HG03103 (cell line): ENCODE results near the gene NTRK3.

Experiments used
- ATAC-seq: cut with Tn5 transposase; IDR thresholded peaks from one replicate; pipeline ENCODE4 v1.9.1; 2021; ENCODE audit warnings: low read depth; ENCODE audit not compliant: unreplicated experiment

Gene NTRK3

GRCh38 chr15:88258093-88258641 lies 1.6 kb upstream of the NTRK3 start:
- ATAC-seq = no peak

GRCh38 chr15:88257311-88258092 lies 963 bp upstream of the NTRK3 start:
- no peak for ATAC-seq

- no peak for ATAC-seq
These were observed 858 bp downstream of the NTRK3 start for GRCh38 chr15:88255484-88256278.

- no peak for ATAC-seq
These were observed 1.5 kb downstream of the NTRK3 start for GRCh38 chr15:88255087-88255483.

GRCh38 chr15:88252441-88252840 lies 4.1 kb downstream of the NTRK3 start:
- ATAC-seq = no peak

- no peak for ATAC-seq
These were observed 5.7 kb downstream of the NTRK3 start for GRCh38 chr15:88250826-88251225.

GRCh38 chr15:88249220-88249619 lies 7.3 kb downstream of the NTRK3 start:
- ATAC-seq = no peak

- ATAC-seq = no peak
These were observed 8.6 kb downstream of the NTRK3 start for GRCh38 chr15:88247914-88248313.

GRCh38 chr15:88246666-88247446 lies 9.7 kb downstream of the NTRK3 start:
- ATAC-seq = peak; percentile 65

GRCh38 chr15:88246081-88246480 lies 10.5 kb downstream of the NTRK3 start:
- no peak for ATAC-seq

GRCh38 chr15:88243895-88244787 lies 12.4 kb downstream of the NTRK3 start:
- ATAC-seq = peak; percentile 45

- ATAC-seq = no peak
These were observed 13.7 kb downstream of the NTRK3 start for GRCh38 chr15:88242586-88243555.

GRCh38 chr15:88241461-88241860 lies 15.1 kb downstream of the NTRK3 start:
- ATAC-seq = no peak

GRCh38 chr15:88241060-88241459 lies 15.5 kb downstream of the NTRK3 start:
- ATAC-seq = no peak

GRCh38 chr15:88239594-88239993 lies 16.9 kb downstream of the NTRK3 start:
- ATAC-seq = no peak

- no peak for ATAC-seq
These were observed 17.7 kb downstream of the NTRK3 start for GRCh38 chr15:88238618-88239430.

- ATAC-seq = no peak
These were observed 21.8 kb downstream of the NTRK3 start for GRCh38 chr15:88234711-88235110.

GRCh38 chr15:88233921-88234320 lies 22.6 kb downstream of the NTRK3 start:
- no peak for ATAC-seq
